ENCODE measurements around the gene CCDC85C.

CCDC85C gene

GRCh38 chr14:99548871-99549515, 55.0 kb downstream of the CCDC85C start:
- no peak overlapping the region for H3K27ac ChIP-seq
- TF ChIP-seq CTCF (conservative IDR thresholded peaks at IDR 0.05): no peak

- no peak overlapping the region for H3K27ac ChIP-seq
- TF ChIP-seq CTCF (conservative IDR thresholded peaks at IDR 0.05): no peak
These were observed 55.8 kb downstream of the CCDC85C start for GRCh38 chr14:99548255-99548654.

- no peak overlapping the region for H3K27ac ChIP-seq
- no peak for TF ChIP-seq CTCF (conservative IDR thresholded peaks at IDR 0.05)
These were observed 57.6 kb downstream of the CCDC85C start for GRCh38 chr14:99546234-99546879.

- no peak overlapping the region for H3K27ac ChIP-seq
- no peak for TF ChIP-seq CTCF (conservative IDR thresholded peaks at IDR 0.05)
These were observed 58.4 kb downstream of the CCDC85C start for GRCh38 chr14:99545586-99545985.

- TF ChIP-seq CTCF (conservative IDR thresholded peaks at IDR 0.05): no peak
- H3K27ac ChIP-seq: no peak overlapping the region
These were observed 59.0 kb downstream of the CCDC85C start for GRCh38 chr14:99544991-99545390.

- no peak overlapping the region for H3K27ac ChIP-seq
- TF ChIP-seq CTCF (conservative IDR thresholded peaks at IDR 0.05): no peak
These were observed 60.0 kb downstream of the CCDC85C start for GRCh38 chr14:99543985-99544384.

GRCh38 chr14:99543370-99543769, 60.6 kb downstream of the CCDC85C start:
- TF ChIP-seq CTCF (conservative IDR thresholded peaks at IDR 0.05): no peak
- H3K27ac ChIP-seq: no peak overlapping the region
